WTC11 (cell line): ENCODE results near the gene KIRREL3. TPM values are rescaled to one million over a fixed set of nuclear protein-coding genes. Genes with fewer than 3 reads are reported as not detected.

Experiments
- ATAC-seq: fragments of 200-7000 bp; cut with Tn5 transposase; 2 replicates; pipeline ENCODE4 v1.10.0; 2021; ENCODE audit warnings: mild to moderate bottlenecking, moderate library complexity
- CTCF ChIA-PET: fragments of 300-600 bp; sonication (Branson Sonifier 250); formaldehyde crosslinking; loops from one replicate; lab custom pipeline; 2021; ENCODE audit warnings: antibody characterized with exemption; lab: Charles Lee
- POLR2A ChIA-PET: fragments of 350-600 bp; sonication (Branson Sonifier 250); formaldehyde crosslinking; loops from one replicate; lab custom pipeline; 2021; ENCODE audit warnings: antibody characterized with exemption; lab: Charles Lee
- DNase-seq: peaks from one replicate; pipeline ENCODE4 v3.0.0; 2021; ENCODE audit warnings: low spot score
- H3K27ac Mint-ChIP-seq: 2 replicates; pipeline ENCODE4 v1.8.0; 2021; ENCODE audit warnings: mixed read lengths
- H3K27me3 Mint-ChIP-seq: 2 replicates; pipeline ENCODE4 v1.8.0; 2021; ENCODE audit warnings: low read depth, mild to moderate bottlenecking, moderate library complexity, mixed read lengths
- H3K36me3 Mint-ChIP-seq: 2 replicates; pipeline ENCODE4 v1.8.0; 2021; ENCODE audit warnings: mixed read lengths
- H3K4me1 Mint-ChIP-seq: 2 replicates; pipeline ENCODE4 v1.8.0; 2022; ENCODE audit warnings: mixed read lengths
- H3K4me3 Mint-ChIP-seq: 2 replicates; pipeline ENCODE4 v1.8.0; 2021; ENCODE audit warnings: mild to moderate bottlenecking, moderate library complexity, mixed read lengths
- H3K9me3 Mint-ChIP-seq: 2 replicates; pipeline ENCODE4 v1.8.0; 2021; ENCODE audit warnings: mixed read lengths
- CBFB ChIP-seq: sonication (generic); formaldehyde crosslinking; IDR thresholded peaks from 2 replicates; pipeline ENCODE4 v1.8.1; 2022; ENCODE audit warnings: mild to moderate bottlenecking, low read depth, missing genetic modification reagents
- CREM ChIP-seq: sonication (generic); formaldehyde crosslinking; IDR thresholded peaks from 2 replicates; pipeline ENCODE4 v1.8.1; 2022; ENCODE audit warnings: mild to moderate bottlenecking, missing genetic modification reagents, moderate library complexity
- FOXP1 ChIP-seq: sonication (generic); formaldehyde crosslinking; IDR thresholded peaks from 2 replicates; pipeline ENCODE4 v1.8.0; 2022; ENCODE audit warnings: missing genetic modification reagents, mild to moderate bottlenecking, moderate library complexity, borderline replicate concordance
- HMGA2 ChIP-seq: fragments of 250-450 bp; sonication (Bioruptor Pico); IDR thresholded peaks from 2 replicates; pipeline ENCODE4 v1.4.0; 2021; ENCODE audit warnings: mild to moderate bottlenecking, moderate library complexity
- IRF2 ChIP-seq: sonication (generic); formaldehyde crosslinking; IDR thresholded peaks from 2 replicates; pipeline ENCODE4 v1.8.0; 2022; ENCODE audit warnings: low read depth, missing genetic modification reagents, borderline replicate concordance
- NFATC4 ChIP-seq: fragments of 250-450 bp; sonication (Bioruptor Pico); IDR thresholded peaks from 2 replicates; pipeline ENCODE4 v1.9.0; 2021; ENCODE audit warnings: mild to moderate bottlenecking
- NR2C2 ChIP-seq: sonication (generic); formaldehyde crosslinking; IDR thresholded peaks from 2 replicates; pipeline ENCODE4 v1.8.0; 2022; ENCODE audit warnings: mild to moderate bottlenecking, missing genetic modification reagents
- NR3C1 ChIP-seq: sonication (generic); formaldehyde crosslinking; conservative IDR thresholded peaks from 2 replicates; pipeline ENCODE4 v1.8.1; 2023; ENCODE audit warnings: low read depth, mild to moderate bottlenecking, missing genetic modification reagents
- TEAD1 ChIP-seq: sonication (generic); formaldehyde crosslinking; IDR thresholded peaks from 2 replicates; pipeline ENCODE4 v1.8.0; 2022; ENCODE audit warnings: mild to moderate bottlenecking, missing genetic modification reagents
- ZNF219 ChIP-seq: sonication (generic); formaldehyde crosslinking; IDR thresholded peaks from 2 replicates; pipeline ENCODE4 v1.8.0; 2023; ENCODE audit warnings: missing genetic modification reagents, mild to moderate bottlenecking, borderline replicate concordance
- ZNF263 ChIP-seq: sonication (generic); formaldehyde crosslinking; IDR thresholded peaks from 2 replicates; pipeline ENCODE4 v1.8.1; 2022; ENCODE audit warnings: low read depth, mild to moderate bottlenecking, moderate library complexity, missing genetic modification reagents
- ZNF396 ChIP-seq: fragments of 250-450 bp; sonication (Bioruptor Pico); IDR thresholded peaks from 2 replicates; pipeline ENCODE4 v1.8.0; 2021; ENCODE audit warnings: mild to moderate bottlenecking, moderate library complexity, borderline replicate concordance
- ZNF416 ChIP-seq: fragments of 250-450 bp; sonication (Bioruptor Pico); IDR thresholded peaks from 2 replicates; pipeline ENCODE4 v1.9.0; 2021; ENCODE audit warnings: mild to moderate bottlenecking, inconsistent platforms
- total RNA-seq: library from RNA; stranded (reverse); gene quantifications from 3 replicates; pipeline ENCODE4 v1.2.3, GENCODE V29; 2021
- TF ChIP-seq, protein P1 (sequence below): fragments of 200-600 bp; IDR thresholded peaks from 2 replicates; pipeline ENCODE4 v1.8.0; 2022; ENCODE audit warnings: antibody characterized with exemption
- TF ChIP-seq, protein P2 (sequence below): sonication (generic); formaldehyde crosslinking; IDR thresholded peaks from 2 replicates; pipeline ENCODE4 v1.8.0; 2022; ENCODE audit warnings: mild to moderate bottlenecking, missing genetic modification reagents
- TF ChIP-seq, protein P3 (sequence below): sonication (generic); formaldehyde crosslinking; IDR thresholded peaks from 2 replicates; pipeline ENCODE4 v1.8.1; 2023; ENCODE audit warnings: mild to moderate bottlenecking, missing genetic modification reagents, moderate library complexity
- TF ChIP-seq, protein P4 (sequence below): fragments of 250-450 bp; sonication (Bioruptor Pico); IDR thresholded peaks from 2 replicates; pipeline ENCODE4 v1.8.0; 2021; ENCODE audit warnings: mild to moderate bottlenecking
- TF ChIP-seq, protein P5 (sequence below): sonication (generic); formaldehyde crosslinking; IDR thresholded peaks from 2 replicates; pipeline ENCODE4 v1.8.1; 2023; ENCODE audit warnings: mild to moderate bottlenecking, missing genetic modification reagents
- TF ChIP-seq, protein P6 (sequence below): sonication (generic); formaldehyde crosslinking; IDR thresholded peaks from 2 replicates; pipeline ENCODE4 v1.8.1; 2022; ENCODE audit warnings: low read depth, missing genetic modification reagents, borderline replicate concordance
- TF ChIP-seq, protein P7 (sequence below): fragments of 250-450 bp; sonication (Bioruptor Pico); IDR thresholded peaks from 2 replicates; pipeline ENCODE4 v1.9.0; 2021; ENCODE audit warnings: mild to moderate bottlenecking, borderline replicate concordance
- TF ChIP-seq, protein P8 (sequence below): sonication (generic); formaldehyde crosslinking; IDR thresholded peaks from 2 replicates; pipeline ENCODE4 v1.8.1; 2022; ENCODE audit warnings: mild to moderate bottlenecking, missing genetic modification reagents, moderate library complexity, borderline replicate concordance

Gene KIRREL3
- total RNA-seq, 1 experiment from 2014 or later: 0.59 TPM

DNA sequence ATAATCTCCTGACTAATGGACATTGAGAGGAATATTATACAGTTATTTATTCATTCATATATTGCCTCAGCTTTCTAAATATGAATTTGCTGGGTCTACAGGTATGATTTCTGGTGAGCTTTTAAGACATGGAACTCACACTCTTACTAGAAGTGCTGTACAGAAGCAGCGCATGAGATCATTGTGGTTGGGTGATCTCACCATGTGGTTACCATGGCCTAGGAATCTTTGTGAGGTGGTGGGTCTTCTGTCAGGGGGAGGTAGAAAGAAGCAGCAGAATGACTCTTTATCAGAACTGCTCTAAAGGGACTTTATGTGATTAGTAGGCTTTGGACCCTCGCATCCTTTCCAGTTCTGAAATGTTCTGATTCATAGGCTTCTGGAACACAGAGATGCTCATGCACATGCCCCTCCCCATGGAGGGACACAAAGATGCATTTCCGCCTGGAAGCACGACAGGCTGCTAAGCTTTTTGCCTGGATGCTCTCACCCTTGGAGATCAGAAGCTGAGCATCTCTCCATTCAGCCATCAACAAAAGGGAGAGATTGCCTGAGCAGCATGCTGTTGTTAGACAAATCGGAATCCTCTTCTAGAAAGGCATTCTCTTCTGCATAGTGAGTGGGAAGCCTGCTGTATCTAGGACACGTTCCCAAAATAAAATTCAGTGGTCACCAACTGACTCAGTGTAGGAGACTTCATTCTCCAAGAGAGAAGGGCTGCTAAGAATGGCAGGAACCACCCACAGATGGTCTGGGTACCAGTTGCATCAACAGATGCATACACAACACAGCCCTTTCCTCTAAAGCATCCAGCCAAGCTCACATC, 51.3 kb downstream of the KIRREL3 start:
- peaks cover 3% of the 10 kb centered on the region; the same call in 1 of the 2 replicates for H3K27me3 Mint-ChIP-seq
- H3K27ac Mint-ChIP-seq: no peak overlapping the region
- H3K4me3 Mint-ChIP-seq: no peak overlapping the region
- no peak for DNase-seq
- ChIA-PET POLR2A (no interaction called here), CTCF (interaction anchor here (1.1 to 2.8 kb wide), 2 partner anchors 28 to 41 kb away, joined by 3 to 7 read pairs; no protein-coding TSS in a partner anchor)
- ATAC-seq: no peak
- TF ChIP-seq, protein P1, sequence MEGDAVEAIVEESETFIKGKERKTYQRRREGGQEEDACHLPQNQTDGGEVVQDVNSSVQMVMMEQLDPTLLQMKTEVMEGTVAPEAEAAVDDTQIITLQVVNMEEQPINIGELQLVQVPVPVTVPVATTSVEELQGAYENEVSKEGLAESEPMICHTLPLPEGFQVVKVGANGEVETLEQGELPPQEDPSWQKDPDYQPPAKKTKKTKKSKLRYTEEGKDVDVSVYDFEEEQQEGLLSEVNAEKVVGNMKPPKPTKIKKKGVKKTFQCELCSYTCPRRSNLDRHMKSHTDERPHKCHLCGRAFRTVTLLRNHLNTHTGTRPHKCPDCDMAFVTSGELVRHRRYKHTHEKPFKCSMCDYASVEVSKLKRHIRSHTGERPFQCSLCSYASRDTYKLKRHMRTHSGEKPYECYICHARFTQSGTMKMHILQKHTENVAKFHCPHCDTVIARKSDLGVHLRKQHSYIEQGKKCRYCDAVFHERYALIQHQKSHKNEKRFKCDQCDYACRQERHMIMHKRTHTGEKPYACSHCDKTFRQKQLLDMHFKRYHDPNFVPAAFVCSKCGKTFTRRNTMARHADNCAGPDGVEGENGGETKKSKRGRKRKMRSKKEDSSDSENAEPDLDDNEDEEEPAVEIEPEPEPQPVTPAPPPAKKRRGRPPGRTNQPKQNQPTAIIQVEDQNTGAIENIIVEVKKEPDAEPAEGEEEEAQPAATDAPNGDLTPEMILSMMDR: no peak
- TF ChIP-seq, protein P2, sequence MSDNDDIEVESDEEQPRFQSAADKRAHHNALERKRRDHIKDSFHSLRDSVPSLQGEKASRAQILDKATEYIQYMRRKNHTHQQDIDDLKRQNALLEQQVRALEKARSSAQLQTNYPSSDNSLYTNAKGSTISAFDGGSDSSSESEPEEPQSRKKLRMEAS (CRISPR knock-in tag): no peak
- TF ChIP-seq ZNF416 (CRISPR knock-in tag) (no peak), HMGA2 (no peak), CREM (CRISPR knock-in tag) (no peak), NFATC4 (CRISPR knock-in tag) (no peak)
- TF ChIP-seq, protein P3, sequence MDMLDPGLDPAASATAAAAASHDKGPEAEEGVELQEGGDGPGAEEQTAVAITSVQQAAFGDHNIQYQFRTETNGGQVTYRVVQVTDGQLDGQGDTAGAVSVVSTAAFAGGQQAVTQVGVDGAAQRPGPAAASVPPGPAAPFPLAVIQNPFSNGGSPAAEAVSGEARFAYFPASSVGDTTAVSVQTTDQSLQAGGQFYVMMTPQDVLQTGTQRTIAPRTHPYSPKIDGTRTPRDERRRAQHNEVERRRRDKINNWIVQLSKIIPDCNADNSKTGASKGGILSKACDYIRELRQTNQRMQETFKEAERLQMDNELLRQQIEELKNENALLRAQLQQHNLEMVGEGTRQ (CRISPR knock-in tag): no peak
- TF ChIP-seq, protein P4, sequence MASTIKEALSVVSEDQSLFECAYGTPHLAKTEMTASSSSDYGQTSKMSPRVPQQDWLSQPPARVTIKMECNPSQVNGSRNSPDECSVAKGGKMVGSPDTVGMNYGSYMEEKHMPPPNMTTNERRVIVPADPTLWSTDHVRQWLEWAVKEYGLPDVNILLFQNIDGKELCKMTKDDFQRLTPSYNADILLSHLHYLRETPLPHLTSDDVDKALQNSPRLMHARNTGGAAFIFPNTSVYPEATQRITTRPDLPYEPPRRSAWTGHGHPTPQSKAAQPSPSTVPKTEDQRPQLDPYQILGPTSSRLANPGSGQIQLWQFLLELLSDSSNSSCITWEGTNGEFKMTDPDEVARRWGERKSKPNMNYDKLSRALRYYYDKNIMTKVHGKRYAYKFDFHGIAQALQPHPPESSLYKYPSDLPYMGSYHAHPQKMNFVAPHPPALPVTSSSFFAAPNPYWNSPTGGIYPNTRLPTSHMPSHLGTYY (CRISPR knock-in tag): no peak
- H3K36me3 Mint-ChIP-seq: no peaks in the 10 kb centered on the region
- no peaks in the 10 kb centered on the region for H3K9me3 Mint-ChIP-seq
- peaks cover 15% of the 10 kb centered on the region for H3K4me1 Mint-ChIP-seq

DNA sequence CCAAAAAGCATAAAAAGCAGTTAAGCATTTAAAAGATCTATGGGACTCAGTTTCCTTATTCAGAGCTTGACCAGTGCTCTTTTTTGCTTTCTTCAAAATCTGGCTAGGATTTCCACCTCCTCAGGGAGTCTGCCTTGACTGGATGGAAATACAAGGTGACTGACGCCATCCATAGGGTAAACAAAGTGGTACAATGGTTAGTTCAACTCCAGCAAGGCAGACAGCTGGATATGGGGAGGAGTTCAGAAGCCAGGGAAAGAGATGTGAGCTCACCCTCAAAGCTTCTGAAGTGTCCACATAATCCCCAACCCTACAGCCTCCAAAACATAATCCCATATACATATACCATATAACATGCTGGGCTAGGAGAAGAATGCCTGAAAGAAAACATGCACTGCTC, 52.0 kb downstream of the KIRREL3 start:
- no peaks in the 10 kb centered on the region for H3K36me3 Mint-ChIP-seq
- no peak overlapping the region for H3K27ac Mint-ChIP-seq
- H3K27me3 Mint-ChIP-seq: peaks cover 3% of the 10 kb centered on the region; the same call in 1 of the 2 replicates
- CTCF ChIA-PET: interaction anchor here (1.1 to 2.8 kb wide), 2 partner anchors 28 to 42 kb away, joined by 3 to 7 read pairs; no protein-coding TSS in a partner anchor
- DNase-seq: no peak
- H3K4me1 Mint-ChIP-seq: peaks cover 18% of the 10 kb centered on the region
- H3K9me3 Mint-ChIP-seq: no peaks in the 10 kb centered on the region
- POLR2A ChIA-PET: no interaction called here
- no peak for ATAC-seq
- no peak overlapping the region for H3K4me3 Mint-ChIP-seq
- TF ChIP-seq, protein P5, sequence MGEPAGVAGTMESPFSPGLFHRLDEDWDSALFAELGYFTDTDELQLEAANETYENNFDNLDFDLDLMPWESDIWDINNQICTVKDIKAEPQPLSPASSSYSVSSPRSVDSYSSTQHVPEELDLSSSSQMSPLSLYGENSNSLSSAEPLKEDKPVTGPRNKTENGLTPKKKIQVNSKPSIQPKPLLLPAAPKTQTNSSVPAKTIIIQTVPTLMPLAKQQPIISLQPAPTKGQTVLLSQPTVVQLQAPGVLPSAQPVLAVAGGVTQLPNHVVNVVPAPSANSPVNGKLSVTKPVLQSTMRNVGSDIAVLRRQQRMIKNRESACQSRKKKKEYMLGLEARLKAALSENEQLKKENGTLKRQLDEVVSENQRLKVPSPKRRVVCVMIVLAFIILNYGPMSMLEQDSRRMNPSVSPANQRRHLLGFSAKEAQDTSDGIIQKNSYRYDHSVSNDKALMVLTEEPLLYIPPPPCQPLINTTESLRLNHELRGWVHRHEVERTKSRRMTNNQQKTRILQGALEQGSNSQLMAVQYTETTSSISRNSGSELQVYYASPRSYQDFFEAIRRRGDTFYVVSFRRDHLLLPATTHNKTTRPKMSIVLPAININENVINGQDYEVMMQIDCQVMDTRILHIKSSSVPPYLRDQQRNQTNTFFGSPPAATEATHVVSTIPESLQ: no peak
- no peak for TF ChIP-seq FOXP1 (CRISPR knock-in tag)
- no peak for TF ChIP-seq NR2C2
- no peak for TF ChIP-seq CBFB (CRISPR knock-in tag)
- no peak for TF ChIP-seq ZNF263 (CRISPR knock-in tag)
- no peak for TF ChIP-seq ZNF219 (CRISPR knock-in tag)
- TF ChIP-seq TEAD1 (CRISPR knock-in tag): no peak
- no peak for TF ChIP-seq ZNF396 (CRISPR knock-in tag)
- TF ChIP-seq, protein P6, sequence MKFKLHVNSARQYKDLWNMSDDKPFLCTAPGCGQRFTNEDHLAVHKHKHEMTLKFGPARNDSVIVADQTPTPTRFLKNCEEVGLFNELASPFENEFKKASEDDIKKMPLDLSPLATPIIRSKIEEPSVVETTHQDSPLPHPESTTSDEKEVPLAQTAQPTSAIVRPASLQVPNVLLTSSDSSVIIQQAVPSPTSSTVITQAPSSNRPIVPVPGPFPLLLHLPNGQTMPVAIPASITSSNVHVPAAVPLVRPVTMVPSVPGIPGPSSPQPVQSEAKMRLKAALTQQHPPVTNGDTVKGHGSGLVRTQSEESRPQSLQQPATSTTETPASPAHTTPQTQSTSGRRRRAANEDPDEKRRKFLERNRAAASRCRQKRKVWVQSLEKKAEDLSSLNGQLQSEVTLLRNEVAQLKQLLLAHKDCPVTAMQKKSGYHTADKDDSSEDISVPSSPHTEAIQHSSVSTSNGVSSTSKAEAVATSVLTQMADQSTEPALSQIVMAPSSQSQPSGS (CRISPR knock-in tag): no peak
- no peak for TF ChIP-seq IRF2
- TF ChIP-seq NR3C1: no peak
- TF ChIP-seq, protein P7, sequence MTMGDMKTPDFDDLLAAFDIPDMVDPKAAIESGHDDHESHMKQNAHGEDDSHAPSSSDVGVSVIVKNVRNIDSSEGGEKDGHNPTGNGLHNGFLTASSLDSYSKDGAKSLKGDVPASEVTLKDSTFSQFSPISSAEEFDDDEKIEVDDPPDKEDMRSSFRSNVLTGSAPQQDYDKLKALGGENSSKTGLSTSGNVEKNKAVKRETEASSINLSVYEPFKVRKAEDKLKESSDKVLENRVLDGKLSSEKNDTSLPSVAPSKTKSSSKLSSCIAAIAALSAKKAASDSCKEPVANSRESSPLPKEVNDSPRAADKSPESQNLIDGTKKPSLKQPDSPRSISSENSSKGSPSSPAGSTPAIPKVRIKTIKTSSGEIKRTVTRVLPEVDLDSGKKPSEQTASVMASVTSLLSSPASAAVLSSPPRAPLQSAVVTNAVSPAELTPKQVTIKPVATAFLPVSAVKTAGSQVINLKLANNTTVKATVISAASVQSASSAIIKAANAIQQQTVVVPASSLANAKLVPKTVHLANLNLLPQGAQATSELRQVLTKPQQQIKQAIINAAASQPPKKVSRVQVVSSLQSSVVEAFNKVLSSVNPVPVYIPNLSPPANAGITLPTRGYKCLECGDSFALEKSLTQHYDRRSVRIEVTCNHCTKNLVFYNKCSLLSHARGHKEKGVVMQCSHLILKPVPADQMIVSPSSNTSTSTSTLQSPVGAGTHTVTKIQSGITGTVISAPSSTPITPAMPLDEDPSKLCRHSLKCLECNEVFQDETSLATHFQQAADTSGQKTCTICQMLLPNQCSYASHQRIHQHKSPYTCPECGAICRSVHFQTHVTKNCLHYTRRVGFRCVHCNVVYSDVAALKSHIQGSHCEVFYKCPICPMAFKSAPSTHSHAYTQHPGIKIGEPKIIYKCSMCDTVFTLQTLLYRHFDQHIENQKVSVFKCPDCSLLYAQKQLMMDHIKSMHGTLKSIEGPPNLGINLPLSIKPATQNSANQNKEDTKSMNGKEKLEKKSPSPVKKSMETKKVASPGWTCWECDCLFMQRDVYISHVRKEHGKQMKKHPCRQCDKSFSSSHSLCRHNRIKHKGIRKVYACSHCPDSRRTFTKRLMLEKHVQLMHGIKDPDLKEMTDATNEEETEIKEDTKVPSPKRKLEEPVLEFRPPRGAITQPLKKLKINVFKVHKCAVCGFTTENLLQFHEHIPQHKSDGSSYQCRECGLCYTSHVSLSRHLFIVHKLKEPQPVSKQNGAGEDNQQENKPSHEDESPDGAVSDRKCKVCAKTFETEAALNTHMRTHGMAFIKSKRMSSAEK (CRISPR knock-in tag): no peak
- TF ChIP-seq, protein P8, sequence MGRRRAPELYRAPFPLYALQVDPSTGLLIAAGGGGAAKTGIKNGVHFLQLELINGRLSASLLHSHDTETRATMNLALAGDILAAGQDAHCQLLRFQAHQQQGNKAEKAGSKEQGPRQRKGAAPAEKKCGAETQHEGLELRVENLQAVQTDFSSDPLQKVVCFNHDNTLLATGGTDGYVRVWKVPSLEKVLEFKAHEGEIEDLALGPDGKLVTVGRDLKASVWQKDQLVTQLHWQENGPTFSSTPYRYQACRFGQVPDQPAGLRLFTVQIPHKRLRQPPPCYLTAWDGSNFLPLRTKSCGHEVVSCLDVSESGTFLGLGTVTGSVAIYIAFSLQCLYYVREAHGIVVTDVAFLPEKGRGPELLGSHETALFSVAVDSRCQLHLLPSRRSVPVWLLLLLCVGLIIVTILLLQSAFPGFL (CRISPR knock-in tag): no peak
